NCI-H748 treated with DMSO at 0.1 percent for 48 hours (cell line): ENCODE measurements around the gene SMARCE1.

ENCODE experiments used
- DNase-seq: peaks from one replicate; lab custom pipeline; 2025; lab: John Stamatoyannopoulos, UW

Gene SMARCE1

GRCh38 chr17:40645943-40646342, 1.7 kb downstream of the SMARCE1 start:
- DNase-seq: no peak

- no peak for DNase-seq
Measured at GRCh38 chr17:40645291-40645690, 2.3 kb downstream of the SMARCE1 start.

- DNase-seq: no peak
Measured at GRCh38 chr17:40637931-40638330, 9.7 kb downstream of the SMARCE1 start.

- DNase-seq: no peak
Measured at GRCh38 chr17:40633871-40634270, 13.7 kb downstream of the SMARCE1 start.

GRCh38 chr17:40632216-40632615, 15.4 kb downstream of the SMARCE1 start:
- no peak for DNase-seq

GRCh38 chr17:40629842-40630241, 17.8 kb downstream of the SMARCE1 start:
- no peak for DNase-seq

- DNase-seq: no peak
Measured at GRCh38 chr17:40625311-40625710, 22.3 kb downstream of the SMARCE1 start.

- no peak for DNase-seq
Measured at GRCh38 chr17:40623419-40624210, 24.0 kb downstream of the SMARCE1 start.

- DNase-seq: no peak
Measured at GRCh38 chr17:40622509-40622928, 25.1 kb downstream of the SMARCE1 start.

- no peak for DNase-seq
Measured at GRCh38 chr17:40621578-40621977, 26.0 kb downstream of the SMARCE1 start.

GRCh38 chr17:40621019-40621418, 26.6 kb downstream of the SMARCE1 start:
- DNase-seq: no peak

- no peak for DNase-seq
Measured at GRCh38 chr17:40618754-40619625, 28.6 kb downstream of the SMARCE1 start.

GRCh38 chr17:40617678-40618240, 29.9 kb downstream of the SMARCE1 start:
- no peak for DNase-seq

GRCh38 chr17:40616592-40616991, 31.0 kb downstream of the SMARCE1 start:
- DNase-seq: no peak

GRCh38 chr17:40615841-40616476, 31.7 kb downstream of the SMARCE1 start:
- DNase-seq: no peak

GRCh38 chr17:40615068-40615840, 32.4 kb downstream of the SMARCE1 start:
- DNase-seq: peak; percentile 23

GRCh38 chr17:40614431-40615067, 33.1 kb downstream of the SMARCE1 start:
- DNase-seq: no peak

GRCh38 chr17:40613467-40614154, 34.0 kb downstream of the SMARCE1 start:
- DNase-seq: no peak

GRCh38 chr17:40612599-40613244, 34.9 kb downstream of the SMARCE1 start:
- no peak for DNase-seq
